Midbrain (tissue), 1 donor: ENCODE measurements around the gene CDCP2.
"Not testable (repeated sequence)": the region's sequence is repeated elsewhere in the genome, so short reads cannot be mapped to it uniquely, and the experiment has no call there.

Source experiments
- DNase-seq: peaks from one replicate; lab custom pipeline; 2025; lab: John Stamatoyannopoulos, UW

Gene CDCP2

GRCh38 chr1:54168206-54168965 lies 15.6 kb upstream of the CDCP2 start:
- DNase-seq, result no peak

GRCh38 chr1:54167422-54168139 lies 14.8 kb upstream of the CDCP2 start:
- DNase-seq, result no peak

DNA sequence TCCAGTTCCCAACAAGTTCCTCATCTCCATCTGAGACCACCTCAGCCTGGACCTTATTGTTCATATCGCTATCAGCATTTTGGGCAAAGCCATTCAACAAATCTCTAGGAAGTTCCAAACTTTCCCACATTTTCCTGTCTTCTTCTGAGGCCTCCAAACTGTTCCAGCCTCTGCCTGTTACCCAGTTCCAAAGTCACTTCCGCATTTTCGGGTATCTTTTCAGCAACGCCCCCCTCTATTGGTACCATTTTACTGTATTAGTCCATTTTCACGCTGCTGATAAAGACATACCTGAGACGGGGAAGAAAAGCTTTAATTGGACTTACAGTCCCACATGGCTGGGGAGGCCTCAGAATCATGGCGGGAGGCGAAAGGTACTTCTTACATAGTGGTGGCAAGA lies 13.6 kb upstream of the CDCP2 start:
- DNase-seq, result not testable (repeated sequence)

- DNase-seq, result no peak
Observed at GRCh38 chr1:54165146-54165545, 12.3 kb upstream of the CDCP2 start.

- no peak for DNase-seq
Observed at GRCh38 chr1:54163573-54163972, 10.8 kb upstream of the CDCP2 start.

GRCh38 chr1:54163051-54163450 lies 10.3 kb upstream of the CDCP2 start:
- no peak for DNase-seq

GRCh38 chr1:54161495-54162168 lies 8.8 kb upstream of the CDCP2 start:
- DNase-seq, result no peak

DNA sequence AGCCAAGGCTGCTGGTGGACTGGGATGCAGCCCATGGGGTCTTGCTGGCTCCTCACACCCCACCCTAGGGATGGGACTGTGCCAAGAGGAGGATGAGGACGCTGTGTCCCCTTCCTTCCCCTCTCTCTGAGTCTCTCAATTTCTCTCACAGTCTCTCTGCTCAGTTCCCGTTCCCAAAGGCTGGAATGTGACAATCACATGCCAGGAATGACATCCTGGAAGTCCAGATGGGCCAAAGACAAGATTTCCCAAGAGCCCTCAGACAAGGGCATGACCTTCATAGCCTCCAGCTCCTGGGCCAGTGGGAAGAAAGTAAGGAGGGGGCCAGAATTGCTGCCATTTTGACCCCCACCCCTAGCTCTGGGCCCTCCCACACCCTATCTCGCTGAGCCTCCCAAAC lies 7.6 kb upstream of the CDCP2 start:
- no peak for DNase-seq

DNA sequence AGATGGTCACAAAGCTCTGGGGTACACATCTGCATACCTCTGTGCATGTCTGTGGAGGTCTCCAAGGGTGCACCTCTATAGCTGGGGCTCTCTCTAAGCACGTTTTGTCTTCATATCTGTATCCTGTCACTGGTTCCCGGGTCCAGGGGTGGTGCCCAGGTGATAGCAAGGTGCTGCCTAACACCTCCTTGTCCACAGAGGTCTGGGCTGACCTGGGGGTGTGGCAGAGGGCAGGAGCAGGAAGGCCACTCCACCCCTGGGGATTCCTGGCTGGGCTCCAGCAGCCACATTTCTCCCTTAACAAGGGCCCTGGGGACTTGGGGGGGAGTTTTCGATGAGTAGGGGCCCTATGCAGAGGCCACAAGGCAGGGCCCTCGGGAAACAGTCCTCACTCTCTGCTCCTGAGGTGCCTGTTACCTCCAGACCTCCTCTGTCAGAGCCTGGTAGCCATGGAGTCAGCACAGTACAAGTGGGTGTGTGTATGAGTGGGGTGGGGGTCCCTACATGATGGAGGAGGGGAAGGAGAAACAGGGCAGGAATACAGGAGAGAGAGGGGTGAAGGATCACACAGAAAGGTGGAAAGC lies 7.0 kb upstream of the CDCP2 start:
- DNase-seq, result no peak

DNA sequence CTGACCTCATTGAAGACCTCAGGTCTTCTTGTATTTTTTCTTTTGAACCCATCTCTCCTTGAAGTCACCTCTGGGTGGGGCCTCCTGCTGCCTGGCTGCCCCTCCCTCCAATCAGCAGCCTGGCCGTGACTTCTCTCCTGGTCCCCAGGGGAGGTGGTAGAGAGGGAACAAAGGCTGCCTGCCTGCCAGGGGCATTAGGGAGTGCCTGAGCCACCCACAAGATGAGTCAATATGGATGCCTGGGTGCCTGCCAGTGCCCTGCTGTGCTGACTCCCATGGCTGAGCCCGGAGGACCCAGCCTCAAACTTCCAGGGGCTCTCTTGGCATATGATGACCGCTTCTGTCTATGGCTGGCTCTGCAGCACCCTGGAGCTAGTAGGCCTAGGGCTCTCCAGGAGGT lies 5.3 kb upstream of the CDCP2 start:
- DNase-seq, result no peak

- DNase-seq, result no peak
Observed at GRCh38 chr1:54157401-54157800, 4.6 kb upstream of the CDCP2 start.

DNA sequence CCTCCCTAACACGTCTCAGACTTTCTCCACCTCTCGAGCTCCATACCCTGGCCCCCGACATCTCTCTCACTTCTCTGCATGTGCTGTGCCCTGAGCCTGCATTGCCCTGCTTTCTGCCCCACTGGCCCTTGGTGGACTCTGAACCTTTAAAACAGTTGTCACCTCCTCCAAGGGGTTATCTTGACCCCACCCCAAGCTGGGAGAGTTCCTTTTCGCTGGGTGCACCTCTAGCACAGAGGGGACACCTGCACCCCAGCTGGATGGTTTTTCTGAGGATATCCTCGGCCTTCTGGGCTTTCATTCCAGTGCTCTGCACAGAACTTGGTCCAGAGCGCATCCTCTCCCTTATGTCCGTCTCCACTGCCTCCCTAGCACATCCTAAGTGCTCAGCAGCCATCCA lies 4.2 kb upstream of the CDCP2 start:
- no peak for DNase-seq

DNA sequence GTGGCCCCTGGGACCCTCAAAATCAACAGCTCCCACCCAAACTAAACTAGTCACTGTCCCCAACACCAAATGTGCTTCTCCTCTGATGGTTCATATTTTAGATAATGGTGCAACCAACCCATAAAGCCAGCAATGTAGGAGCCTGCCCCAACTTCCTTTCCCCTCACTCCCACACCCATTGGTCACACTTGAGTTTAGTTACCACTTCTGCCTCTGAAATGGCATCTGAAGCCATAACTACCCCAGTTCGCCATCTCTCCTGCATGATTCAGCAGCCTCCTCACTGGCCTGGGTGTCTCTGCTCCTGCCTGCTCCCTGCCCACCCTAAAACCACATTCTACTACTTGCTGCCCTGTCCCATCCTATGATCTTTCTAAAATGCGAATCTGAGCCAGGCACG lies 3.4 kb upstream of the CDCP2 start:
- no peak for DNase-seq

DNA sequence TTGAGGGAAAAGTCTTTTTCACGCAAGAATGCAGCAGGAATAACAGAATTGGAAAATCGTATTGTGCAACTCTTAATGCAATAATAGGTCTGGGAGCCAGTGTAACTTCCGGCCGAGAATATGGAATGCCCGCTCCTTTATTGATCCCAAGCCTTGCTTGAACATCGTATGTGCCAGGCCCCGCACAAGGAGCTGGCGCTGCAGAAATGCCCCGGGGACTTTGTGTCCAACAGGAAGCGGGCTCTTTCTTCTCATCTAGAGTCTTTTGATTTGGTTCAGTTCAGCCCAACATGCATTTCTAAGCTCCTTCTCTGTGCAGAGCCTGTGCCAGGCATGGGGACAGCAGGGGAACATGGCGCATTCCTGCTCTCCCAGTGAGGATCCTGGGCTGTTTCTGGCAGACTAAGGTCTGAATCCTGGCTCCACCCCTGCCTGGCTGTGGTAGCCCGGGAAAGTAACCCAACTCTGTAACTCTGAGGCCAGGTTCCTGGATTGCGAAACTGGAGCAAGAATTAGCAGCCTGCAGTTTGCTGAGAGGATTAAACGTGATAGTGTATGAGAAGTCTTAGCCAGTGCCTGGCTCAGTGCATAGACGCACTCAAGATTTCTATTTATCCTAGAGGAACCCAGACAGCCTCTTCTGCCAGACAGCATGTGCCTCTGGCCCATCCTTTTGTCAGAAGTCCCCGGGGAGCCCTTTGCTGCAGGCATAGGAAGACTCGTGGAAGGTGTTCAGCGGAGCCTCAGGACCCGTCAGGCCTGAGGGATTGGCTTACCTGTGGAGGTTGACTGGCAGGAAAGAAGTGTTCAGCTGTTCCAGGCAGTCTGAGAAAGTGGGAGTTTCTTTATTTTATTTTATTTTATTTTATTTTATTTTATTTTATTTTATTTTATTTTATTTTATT lies 987 bp upstream of the CDCP2 start:
- DNase-seq, result peak; percentile 11

- no peak for DNase-seq
Observed at GRCh38 chr1:54151013-54151412, 1.8 kb downstream of the CDCP2 start.

DNA sequence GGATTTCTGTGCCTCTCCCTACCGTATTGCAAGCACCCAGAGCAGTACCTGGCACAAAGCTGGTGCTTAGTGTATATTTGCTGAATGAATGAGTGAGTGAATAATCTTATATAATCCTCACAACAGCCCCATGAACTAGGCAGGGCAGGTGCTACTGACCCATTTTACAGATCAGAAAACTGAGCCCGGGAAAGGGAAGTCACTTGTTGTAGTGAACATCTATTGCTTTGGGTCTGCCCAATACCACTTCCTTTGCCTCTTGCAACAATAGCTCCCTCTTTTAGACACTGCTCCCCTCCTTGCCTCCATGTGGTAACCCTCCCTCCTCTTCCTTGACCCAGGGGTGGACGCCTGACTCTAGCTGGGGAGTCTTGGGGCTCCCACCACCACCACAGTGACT lies 3.1 kb downstream of the CDCP2 start:
- no peak for DNase-seq

- DNase-seq, result no peak
Observed at GRCh38 chr1:54144366-54144765, 8.4 kb downstream of the CDCP2 start.

DNA sequence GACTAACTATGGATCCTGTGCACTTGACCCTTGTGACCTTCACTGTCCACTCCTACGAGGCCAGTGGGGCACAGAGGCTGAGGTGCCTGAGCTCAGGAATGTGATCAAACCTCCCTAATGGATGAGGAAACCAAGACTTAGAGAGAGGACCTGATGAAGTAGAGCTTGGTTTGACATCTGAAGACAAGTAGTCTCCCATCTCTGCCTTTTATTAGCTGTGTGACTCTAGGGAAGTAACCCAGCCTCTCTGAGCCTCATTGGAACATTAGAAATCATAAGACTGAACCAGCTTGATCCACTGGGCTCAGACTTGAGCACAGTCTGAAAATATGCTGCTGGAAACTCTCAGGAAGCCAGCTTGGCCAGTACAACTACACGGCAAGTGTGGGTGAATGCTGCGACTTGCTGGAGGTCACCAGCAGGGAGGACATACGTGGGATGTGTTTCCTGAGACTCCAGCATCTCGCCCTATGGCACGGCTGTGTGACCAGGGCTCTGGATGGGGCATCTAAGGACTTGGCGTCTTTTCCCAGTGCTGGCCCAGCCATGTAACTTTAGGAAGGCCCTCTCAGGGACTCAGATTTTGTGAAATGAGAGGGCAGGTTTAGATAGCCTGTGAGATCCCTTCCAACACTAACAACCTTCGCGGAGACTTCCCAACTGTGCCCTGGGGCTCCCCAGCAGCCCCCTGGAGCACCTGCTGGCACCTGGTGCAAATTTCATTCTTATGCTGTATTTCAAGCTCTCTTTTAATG lies 10.5 kb downstream of the CDCP2 start:
- no peak for DNase-seq

- no peak for DNase-seq
Observed at GRCh38 chr1:54139711-54140110, 13.1 kb downstream of the CDCP2 start.

- no peak for DNase-seq
Observed at GRCh38 chr1:54138994-54139393, 13.8 kb downstream of the CDCP2 start.

DNA sequence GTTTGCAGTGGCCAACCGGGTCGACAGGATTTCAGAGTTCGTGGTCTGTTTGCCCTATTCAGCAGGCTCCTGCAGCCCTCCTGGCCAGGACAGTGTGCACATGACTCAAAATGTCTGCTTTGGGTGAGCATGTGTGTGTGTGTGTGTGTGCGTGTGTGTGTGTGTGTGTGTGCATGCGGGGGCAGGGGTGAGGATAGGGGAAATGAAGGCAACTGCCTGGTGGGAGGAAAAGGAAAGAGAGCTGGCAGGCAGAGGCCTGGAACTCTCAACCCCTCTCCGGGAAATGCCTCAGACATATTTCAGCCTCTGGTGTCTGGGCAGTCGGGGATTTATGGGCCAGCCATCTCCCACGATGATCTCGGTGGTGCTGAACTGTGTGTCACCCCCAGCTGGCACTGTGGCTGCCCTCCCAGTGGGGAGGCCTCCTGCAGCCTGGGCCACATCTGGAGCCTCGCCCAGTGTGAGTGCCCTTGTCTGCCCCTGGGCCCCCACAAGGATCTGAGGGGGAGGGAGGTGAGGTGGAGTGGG lies 15.2 kb downstream of the CDCP2 start:
- no peak for DNase-seq
